Measurements from ENCODE around the gene MRPL51. TPM values are rescaled to one million over a fixed set of nuclear protein-coding genes. Genes with fewer than 3 reads are reported as not detected.

MRPL51 gene
- polyA plus RNA-seq, 3 donors = 143 to 183 (median 174) TPM

DNA sequence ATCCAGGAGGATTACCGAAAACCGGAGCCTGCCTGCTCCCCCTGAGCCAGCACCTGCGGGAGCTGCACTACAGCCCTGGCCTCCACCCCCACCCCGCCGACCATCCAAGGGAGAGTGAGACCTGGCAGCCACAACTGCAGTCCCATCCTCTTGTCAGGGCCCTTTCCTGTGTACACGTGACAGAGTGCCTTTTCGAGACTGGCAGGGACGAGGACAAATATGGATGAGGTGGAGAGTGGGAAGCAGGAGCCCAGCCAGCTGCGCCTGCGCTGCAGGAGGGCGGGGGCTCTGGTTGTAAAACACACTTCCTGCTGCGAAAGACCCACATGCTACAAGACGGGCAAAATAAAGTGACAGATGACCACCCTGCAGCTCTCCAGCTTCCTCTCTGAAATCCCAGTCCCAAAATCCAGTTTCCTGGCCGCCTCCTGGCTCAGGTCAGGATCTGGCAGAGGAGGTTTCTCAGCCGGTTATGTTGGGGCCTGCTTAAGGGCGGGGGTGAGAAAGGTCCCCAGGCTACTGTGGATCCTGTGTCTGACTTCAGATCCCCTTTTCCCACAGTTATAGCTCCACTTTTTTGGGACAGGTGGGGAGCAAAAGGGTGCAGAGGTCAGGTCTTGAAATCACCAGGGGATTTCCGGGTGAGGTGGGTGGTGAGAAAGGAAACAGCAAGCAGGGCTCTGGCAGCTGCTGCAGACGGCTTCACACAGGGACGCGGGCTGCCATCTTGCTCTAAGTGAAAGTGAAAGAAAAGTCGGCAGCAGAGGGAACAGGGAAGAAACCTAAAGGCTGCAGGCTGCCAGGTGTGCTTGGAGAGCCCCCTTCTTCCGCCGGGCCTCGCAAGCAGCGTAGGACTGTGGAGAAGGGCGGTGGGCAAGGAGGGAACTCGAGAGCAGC, 41.5 kb downstream of the MRPL51 start, which contains the start of gene TAPBPL:
TSS of gene TAPBPL (plus strand) at position 695 of the 897 bp plus-strand sequence. CDS start 207 bp downstream, outside the sequence.
- peak in 10 of 11 donors; percentile 68 to 86 (median 80) for DNase-seq (ENCODE audit: extremely low read depth in 1 of 11, low read depth in 9 of 11, low spot score in 4 of 11)

GRCh38 chr12:6450869-6451347, 42.2 kb downstream of the MRPL51 start:
- DNase-seq (ENCODE audit: extremely low read depth in 1 of 11, low read depth in 9 of 11, low spot score in 4 of 11) = no peak

- no peak for DNase-seq (ENCODE audit: extremely low read depth in 1 of 11, low read depth in 9 of 11, low spot score in 4 of 11)
These were observed 42.8 kb downstream of the MRPL51 start for GRCh38 chr12:6450091-6450868.

- DNase-seq (ENCODE audit: extremely low read depth in 1 of 11, low read depth in 9 of 11, low spot score in 4 of 11) = no peak
These were observed 48.1 kb downstream of the MRPL51 start, which contains the start of gene CD27 for GRCh38 chr12:6444704-6445688. Gene CD27, plus strand, starts transcription at chr12:6444955. Its CDS starts 141 bp downstream, at chr12:6445096.

DNA sequence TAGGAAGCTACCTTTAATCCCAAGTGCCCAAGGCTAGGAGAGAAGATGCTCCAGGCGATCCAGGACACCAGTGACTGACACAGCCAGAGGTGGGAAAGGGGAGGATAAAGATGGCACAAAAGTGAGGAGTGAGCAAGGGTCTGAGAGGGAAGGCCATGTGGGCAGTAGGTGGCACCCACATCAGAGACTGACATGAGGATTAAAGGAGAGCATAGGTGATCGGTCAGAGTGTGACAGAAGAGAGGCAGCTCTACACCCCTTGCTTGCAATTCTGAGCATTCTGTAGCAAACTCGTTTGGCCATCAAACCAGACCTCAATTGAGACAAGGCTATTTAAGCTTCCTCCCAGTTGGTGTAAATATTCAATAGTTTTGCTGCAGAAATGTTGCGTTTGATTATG, 49.0 kb downstream of the MRPL51 start:
- DNase-seq (ENCODE audit: extremely low read depth in 1 of 11, low read depth in 9 of 11, low spot score in 4 of 11) = no peak

GRCh38 chr12:6443361-6443983, 49.6 kb downstream of the MRPL51 start:
- no peak for DNase-seq (ENCODE audit: extremely low read depth in 1 of 11, low read depth in 9 of 11, low spot score in 4 of 11)

GRCh38 chr12:6442836-6443235, 50.2 kb downstream of the MRPL51 start:
- DNase-seq (ENCODE audit: extremely low read depth in 1 of 11, low read depth in 9 of 11, low spot score in 4 of 11) = no peak

Other genes starting within 250 kb of the MRPL51 start
- 1 to 10 TPM; 3.4 to 4.9 (median 4.1) TPM for gene PLEKHG6, start 182.6 kb downstream of the MRPL51 start, polyA plus RNA-seq (ENCODE audit: insufficient read length in 3 of 3)
- 10 to 100 TPM; 77.6 to 93.0 (median 88.0) TPM for gene TNFRSF1A, start 151.2 kb downstream of the MRPL51 start, polyA plus RNA-seq (ENCODE audit: insufficient read length in 3 of 3)
- 10 to 100 TPM; 64.1 to 91.6 (median 68.0) TPM for gene SCNN1A, start 117.7 kb downstream of the MRPL51 start, polyA plus RNA-seq (ENCODE audit: insufficient read length in 3 of 3)
- 10 to 100 TPM; 52.6 to 71.7 (median 65.2) TPM for gene LTBR, start 109.1 kb downstream of the MRPL51 start, polyA plus RNA-seq (ENCODE audit: insufficient read length in 3 of 3)
- gene CD27, start 48.3 kb downstream of the MRPL51 start, polyA plus RNA-seq (ENCODE audit: insufficient read length in 3 of 3) = 1 to 10 TPM in 2 of 3 donors, under 1 TPM in 1; 0.40 to 2.2 (median 1.3) TPM
- 10 to 100 TPM; 14.6 to 23.7 (median 14.8) TPM for gene TAPBPL, start 41.2 kb downstream of the MRPL51 start, polyA plus RNA-seq (ENCODE audit: insufficient read length in 3 of 3)
- gene VAMP1, start 22.6 kb downstream of the MRPL51 start, polyA plus RNA-seq (ENCODE audit: insufficient read length in 3 of 3) = 10 to 100 TPM; 10.3 to 12.6 (median 11.5) TPM
- 10 to 100 TPM; 63.8 to 69.8 (median 69.5) TPM for gene NCAPD2, start 840 bp upstream of the MRPL51 start, polyA plus RNA-seq (ENCODE audit: insufficient read length in 3 of 3)
- gene GAPDH, start 41.3 kb upstream of the MRPL51 start, polyA plus RNA-seq (ENCODE audit: insufficient read length in 3 of 3) = 1,000 to 10,000 TPM; 2,032 to 2,404 (median 2,056) TPM
- gene IFFO1, start 62.8 kb upstream of the MRPL51 start, polyA plus RNA-seq (ENCODE audit: insufficient read length in 3 of 3) = 10 to 100 TPM; 12.8 to 18.2 (median 17.6) TPM
- 10 to 100 TPM; 24.5 to 30.7 (median 29.3) TPM for gene NOP2, start 75.0 kb upstream of the MRPL51 start, polyA plus RNA-seq (ENCODE audit: insufficient read length in 3 of 3)
- 100 to 1,000 TPM; 294 to 313 (median 295) TPM for gene CHD4, start 114.1 kb upstream of the MRPL51 start, polyA plus RNA-seq (ENCODE audit: insufficient read length in 3 of 3)
- 1 to 10 TPM in 2 of 3 donors, under 1 TPM in 1; 0.96 to 1.5 (median 1.3) TPM for gene LPAR5, start 142.7 kb upstream of the MRPL51 start, polyA plus RNA-seq (ENCODE audit: insufficient read length in 3 of 3)
- 1 to 10 TPM; 3.1 to 6.8 (median 4.9) TPM for gene ACRBP, start 154.2 kb upstream of the MRPL51 start, polyA plus RNA-seq (ENCODE audit: insufficient read length in 3 of 3)
- gene ING4, start 169.9 kb upstream of the MRPL51 start, polyA plus RNA-seq (ENCODE audit: insufficient read length in 3 of 3) = 100 to 1,000 TPM; 111 to 118 (median 112) TPM
- 10 to 100 TPM; 87.2 to 99.6 (median 91.3) TPM for gene ZNF384, start 196.1 kb upstream of the MRPL51 start, polyA plus RNA-seq (ENCODE audit: insufficient read length in 3 of 3)
- 10 to 100 TPM; 11.7 to 14.0 (median 13.0) TPM for gene PIANP, start 207.6 kb upstream of the MRPL51 start, polyA plus RNA-seq (ENCODE audit: insufficient read length in 3 of 3)
- 10 to 100 TPM; 61.5 to 70.2 (median 65.1) TPM for gene COPS7A, start 230.8 kb upstream of the MRPL51 start, polyA plus RNA-seq (ENCODE audit: insufficient read length in 3 of 3)

All from renal cortex interstitium (tissue), 11 donors.